B cell (primary cell): ENCODE results near the gene LPCAT3. TPM values are rescaled to one million over a fixed set of nuclear protein-coding genes. Genes with fewer than 3 reads are reported as not detected.

ENCODE experiments used
- ATAC-seq: fragments of 200-7000 bp; cut with Tn5 transposase; one replicate; pipeline ENCODE4 v1.10.0; 2021; ENCODE audit warnings: low read depth, mild to moderate bottlenecking, moderate number of reproducible peaks, moderate library complexity
- CTCF ChIA-PET: fragments of 350-600 bp; sonication (Branson Sonifier 250); formaldehyde crosslinking; loops from one replicate; lab custom pipeline; 2021; ENCODE audit warnings: antibody characterized with exemption, inconsistent platforms; lab: Charles Lee
- POLR2A ChIA-PET: fragments of 350-600 bp; sonication (Branson Sonifier 250); formaldehyde crosslinking; loops from one replicate; lab custom pipeline; 2021; ENCODE audit warnings: antibody characterized with exemption; lab: Charles Lee
- DNase-seq: peaks from one replicate; pipeline ENCODE4 v3.0.0; 2013
- H2AFZ ChIP-seq: 2 replicates; pipeline ENCODE4 v1.6.1; 2012; ENCODE audit warnings: mild to moderate bottlenecking, low read depth, low read length; ENCODE audit not compliant: insufficient read depth, poor library complexity, severe bottlenecking
- H3K27ac ChIP-seq, 2 donors: 1 replicate in 1 of 2; 2 replicates in 1 of 2; pipeline ENCODE4 v1.5.1; 2012 to 2013; ENCODE audit warnings: low read length in 2 of 2, mild to moderate bottlenecking in 2 of 2, moderate library complexity in 1 of 2
- H3K27me3 ChIP-seq, 4 experiments: fragments of 200-600 bp in 1 of 4; sonication (generic) in 1 of 4; replicated peaks in 1 of 4; 1 replicate in 2 of 4; 2 replicates in 2 of 4; pipeline versions ENCODE4 v1.6.1 to v1.7.0; 2013 to 2016; ENCODE audit warnings: low read length in 3 of 4, mild to moderate bottlenecking in 2 of 4, mixed read lengths in 1 of 4, moderate library complexity in 1 of 4; ENCODE audit not compliant: insufficient read depth in 4 of 4, control insufficient read depth in 3 of 4; ENCODE audit errors: control extremely low read depth in 1 of 4
- H3K36me3 ChIP-seq, 2 experiments: replicated peaks in 1 of 2; 1 replicate in 1 of 2; 2 replicates in 1 of 2; pipeline versions ENCODE4 v1.6.1 to v1.7.1; 2013; ENCODE audit warnings: low read length in 1 of 2; ENCODE audit not compliant: insufficient read depth in 2 of 2, control insufficient read depth in 1 of 2; ENCODE audit errors: control extremely low read depth in 1 of 2, extremely low read depth in 1 of 2
- H3K4me1 ChIP-seq, 2 donors: fragments of 200-600 bp in 1 of 2; sonication (generic) in 1 of 2; 1 replicate in 1 of 2; 2 replicates in 1 of 2; pipeline versions ENCODE4 v1.5.1 to v1.6.1; 2013 to 2017; ENCODE audit warnings: low read length in 2 of 2; ENCODE audit not compliant: control insufficient read depth in 2 of 2, insufficient read depth in 2 of 2
- H3K4me2 ChIP-seq: replicated peaks from 2 replicates; pipeline ENCODE3; 2012; ENCODE audit warnings: mild to moderate bottlenecking, low read depth, low read length; ENCODE audit not compliant: poor library complexity, severe bottlenecking
- H3K4me3 ChIP-seq, 5 experiments: fragments of 200-600 bp in 1 of 5; sonication (generic) in 1 of 5; 1 replicate in 3 of 5; 2 replicates in 2 of 5; pipeline versions ENCODE4 v1.5.1 to v1.7.0; 2011 to 2016; ENCODE audit warnings: low read length in 4 of 5, mild to moderate bottlenecking in 4 of 5, low read depth in 2 of 5, control low read depth in 1 of 5, moderate library complexity in 1 of 5; ENCODE audit not compliant: insufficient read depth in 1 of 5; ENCODE audit errors: control extremely low read depth in 1 of 5, extremely low read depth in 1 of 5
- H3K79me2 ChIP-seq: fragments of 200-600 bp; sonication (generic); one replicate; pipeline ENCODE4 v1.6.0; 2016; ENCODE audit warnings: low read length; ENCODE audit not compliant: control insufficient read depth, insufficient read depth
- H3K9ac ChIP-seq: fragments of 200-600 bp; sonication (generic); 2 replicates; pipeline ENCODE4 v1.6.1; 2017; ENCODE audit warnings: mild to moderate bottlenecking, low read length, moderate library complexity
- H3K9me3 ChIP-seq, 3 donors: one replicate each; pipeline versions ENCODE4 v1.6.1 to v1.7.1; 2013; ENCODE audit warnings: low read length in 2 of 3; ENCODE audit not compliant: control insufficient read depth in 2 of 3, insufficient read depth in 1 of 3; ENCODE audit errors: control extremely low read depth in 1 of 3
- H4K20me1 ChIP-seq: 2 replicates; pipeline ENCODE4 v1.6.0; 2012; ENCODE audit warnings: mild to moderate bottlenecking, low read length; ENCODE audit not compliant: insufficient read depth, control insufficient read depth, poor library complexity, severe bottlenecking
- H3K27ac Mint-ChIP-seq: one replicate; pipeline ENCODE4 v1.8.0; 2021; ENCODE audit warnings: mixed read lengths
- H3K27me3 Mint-ChIP-seq: one replicate; pipeline ENCODE4 v1.8.0; 2021; ENCODE audit warnings: mixed read lengths
- H3K4me1 Mint-ChIP-seq: one replicate; pipeline ENCODE4 v1.8.0; 2021; ENCODE audit warnings: mixed read lengths
- H3K4me3 Mint-ChIP-seq: one replicate; pipeline ENCODE4 v1.8.0; 2021; ENCODE audit warnings: mixed read lengths
- H3K9me3 Mint-ChIP-seq: one replicate; pipeline ENCODE4 v1.8.0; 2022; ENCODE audit warnings: mixed read lengths; ENCODE audit not compliant: insufficient read depth
- EZH2 ChIP-seq: IDR thresholded peaks from 2 replicates; pipeline ENCODE4 v1.6.1; 2012; ENCODE audit warnings: borderline replicate concordance, low read depth, mild to moderate bottlenecking, moderate library complexity, low read length; ENCODE audit not compliant: insufficient read depth, poor library complexity, severe bottlenecking
- WGBS: methylation state at CpG from one replicate; pipeline ENCODE4 v1.1.5; 2013; ENCODE audit warnings: missing lambda C conversion rate; ENCODE audit not compliant: insufficient coverage; 5-methylcytosine and 5-hydroxymethylcytosine counted together
- intact Hi-C: fragments of 100-400 bp; cut with micrococcal nuclease; formaldehyde crosslinking; loops from one replicate; pipeline ENCODE4 v1.10.0; 2022
- polyA plus RNA-seq: library from polyadenylated mRNA; depleted of rRNA; stranded (reverse); fragments of >200 nt; gene quantifications from 2 replicates; pipeline ENCODE4 v1.2.3, GENCODE V29; 2012
- total RNA-seq, 2 donors: library from RNA; stranded (reverse); fragments of 120-200 nt in 1 of 2; gene quantifications; 1 replicate in 1 of 2; 2 replicates in 1 of 2; pipeline versions ENCODE4 v1.2.3 to v1.2.4, GENCODE V29; 2013 to 2022
- TF ChIP-seq, protein P1 (sequence below): fragments of 200-600 bp; IDR thresholded peaks from one replicate; pipeline ENCODE4 v1.8.0; 2022; ENCODE audit warnings: antibody characterized with exemption, mild to moderate bottlenecking

LPCAT3 gene
- total and polyA plus RNA-seq, 2 donors (not counting 1 experiment from before 2014, with no cell fraction given) = 17.6 to 26.2 TPM

DNA sequence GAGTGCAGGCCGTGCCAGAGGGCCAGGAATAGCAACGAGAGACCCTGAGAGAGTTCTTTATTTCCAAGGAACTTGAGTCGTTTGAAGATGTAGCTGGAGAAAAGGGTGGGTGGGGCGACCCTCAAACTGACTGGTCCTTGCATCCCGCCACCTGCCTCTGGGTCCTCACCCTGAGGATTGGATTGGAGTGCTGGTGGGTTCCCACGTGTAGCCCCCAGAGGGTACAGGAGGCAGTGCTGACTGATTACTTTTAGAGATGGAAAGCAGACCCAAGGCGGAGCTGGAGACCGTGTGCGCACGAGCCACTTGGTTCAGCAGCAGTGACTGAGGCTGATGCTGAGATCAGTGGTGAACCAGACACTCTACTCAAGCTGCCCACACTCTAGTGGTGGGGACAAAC is 40.6 kb downstream of the LPCAT3 start:
- ChIA-PET POLR2A (no interaction called here), CTCF (interaction anchor here (0.8 kb wide), 1 partner anchor 27 kb away, joined by 3 read pairs; no protein-coding TSS in a partner anchor)
- Histone ChIP-seq H3K4me1 (no peaks in the 10 kb centered on the region), H3K36me3 (peaks cover 1 to 75% of the 10 kb centered on the region in 2 experiments), H3K27ac (no peak overlapping the region), H2AFZ (no peak overlapping the region), H3K27me3 (no peaks in the 10 kb centered on the region), H4K20me1 (peaks cover 17% of the 10 kb centered on the region), H3K9ac (no peak overlapping the region), H3K9me3 (no peaks in the 10 kb centered on the region), H3K4me2 (no peak overlapping the region), H3K79me2 (peaks cover 22% of the 10 kb centered on the region), H3K4me3 (no peak overlapping the region)
- Mint-ChIP-seq H3K27me3 (no peaks in the 10 kb centered on the region), H3K27ac (no peak overlapping the region), H3K4me1 (peaks cover under 1% of the 10 kb centered on the region), H3K9me3 (no peaks in the 10 kb centered on the region), H3K4me3 (no peak overlapping the region)
- no peak for DNase-seq
- 90% methylated on average over 4 of the region's 10 CpGs for WGBS
- no peak for ATAC-seq
- intact Hi-C loops = no loop called here
- TF ChIP-seq EZH2 = no peak
- TF ChIP-seq, protein P1, sequence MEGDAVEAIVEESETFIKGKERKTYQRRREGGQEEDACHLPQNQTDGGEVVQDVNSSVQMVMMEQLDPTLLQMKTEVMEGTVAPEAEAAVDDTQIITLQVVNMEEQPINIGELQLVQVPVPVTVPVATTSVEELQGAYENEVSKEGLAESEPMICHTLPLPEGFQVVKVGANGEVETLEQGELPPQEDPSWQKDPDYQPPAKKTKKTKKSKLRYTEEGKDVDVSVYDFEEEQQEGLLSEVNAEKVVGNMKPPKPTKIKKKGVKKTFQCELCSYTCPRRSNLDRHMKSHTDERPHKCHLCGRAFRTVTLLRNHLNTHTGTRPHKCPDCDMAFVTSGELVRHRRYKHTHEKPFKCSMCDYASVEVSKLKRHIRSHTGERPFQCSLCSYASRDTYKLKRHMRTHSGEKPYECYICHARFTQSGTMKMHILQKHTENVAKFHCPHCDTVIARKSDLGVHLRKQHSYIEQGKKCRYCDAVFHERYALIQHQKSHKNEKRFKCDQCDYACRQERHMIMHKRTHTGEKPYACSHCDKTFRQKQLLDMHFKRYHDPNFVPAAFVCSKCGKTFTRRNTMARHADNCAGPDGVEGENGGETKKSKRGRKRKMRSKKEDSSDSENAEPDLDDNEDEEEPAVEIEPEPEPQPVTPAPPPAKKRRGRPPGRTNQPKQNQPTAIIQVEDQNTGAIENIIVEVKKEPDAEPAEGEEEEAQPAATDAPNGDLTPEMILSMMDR = no peak

DNA sequence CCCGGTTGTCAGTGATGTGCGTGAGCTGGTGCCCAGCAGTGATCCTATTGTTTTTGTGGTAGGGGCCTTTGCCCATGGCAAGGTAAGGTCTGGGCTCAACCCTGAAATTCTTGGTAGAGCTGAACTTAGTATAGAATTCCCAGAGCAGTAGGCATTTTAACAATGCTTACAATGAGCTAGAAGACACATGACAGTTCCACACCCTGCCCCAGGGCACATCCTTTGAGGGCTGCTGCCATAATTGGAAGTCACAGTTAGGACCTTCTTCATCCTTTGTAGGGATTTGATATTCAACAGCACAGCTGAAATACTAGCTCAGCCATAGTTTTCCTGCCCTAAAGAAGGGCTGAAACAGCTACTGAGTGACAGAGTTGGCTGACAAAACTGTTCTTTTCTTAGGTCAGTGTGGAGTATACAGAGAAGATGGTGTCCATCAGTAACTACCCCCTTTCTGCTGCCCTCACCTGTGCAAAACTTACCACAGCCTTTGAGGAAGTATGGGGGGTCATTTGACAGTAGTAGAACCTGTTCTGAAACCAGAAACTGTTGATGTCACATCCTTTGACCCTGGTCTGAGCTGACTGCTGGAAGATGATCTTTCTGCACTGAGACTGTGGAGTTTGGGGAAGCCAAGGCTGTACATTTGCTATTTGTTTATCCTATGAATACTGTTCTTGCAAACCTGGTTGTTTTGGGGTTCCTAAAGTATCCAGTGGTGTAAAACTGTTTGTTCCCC is 42.8 kb downstream of the LPCAT3 start:
- Mint-ChIP-seq H3K9me3 (no peaks in the 10 kb centered on the region), H3K27ac (no peak overlapping the region), H3K4me3 (no peak overlapping the region), H3K4me1 (peaks cover 18% of the 10 kb centered on the region), H3K27me3 (no peaks in the 10 kb centered on the region)
- no peak overlapping the region for H3K27ac ChIP-seq
- H3K4me2 ChIP-seq = no peak overlapping the region
- peaks cover 17% of the 10 kb centered on the region for H4K20me1 ChIP-seq
- H3K4me1 ChIP-seq = peaks cover 7 to 9% of the 10 kb centered on the region in 2 donors
- ATAC-seq (no peak), DNase-seq (no peak)
- 90% methylated on average over 2 of the region's 2 CpGs for WGBS
- H3K27me3 ChIP-seq = no peaks in the 10 kb centered on the region
- H2AFZ ChIP-seq = no peak overlapping the region
- H3K9me3 ChIP-seq = no peaks in the 10 kb centered on the region
- peaks cover 1 to 53% of the 10 kb centered on the region in 2 experiments for H3K36me3 ChIP-seq
- CTCF ChIA-PET = interaction anchor here (0.8 to 2.3 kb wide), 6 partner anchors 31 to 209 kb away, joined by 3 to 9 read pairs (median 4); partner anchors contain the start of genes C12orf57, C1R, LPCAT3 and RNU7-1
- TF ChIP-seq, protein P1 = no peak
- no peak for TF ChIP-seq EZH2
- H3K9ac ChIP-seq = no peak overlapping the region
- POLR2A ChIA-PET = no interaction called here
- no peak overlapping the region for H3K4me3 ChIP-seq
- intact Hi-C loops = no loop called here
- peaks cover 41% of the 10 kb centered on the region for H3K79me2 ChIP-seq
